Activated CD8-positive, alpha-beta memory T cell treated with anti-CD3 and anti-CD28 coated beads, Interleukin-2, amount 50 U/mL, for 1 hour (primary cell): ENCODE results near the gene ZNF570.
A peak's percentile ranks its signal among the peaks of the same experiment; 100 is the strongest.

Experiments
- DNase-seq: peaks from one replicate; pipeline ENCODE4 v3.0.0-alpha.2; 2020; ENCODE audit errors: extremely low read depth

ZNF570 gene

GRCh38 chr19:37468961-37469777, at the start of gene ZNF570:
Gene ZNF570 (plus strand): TSS chr19:37469356. CDS start chr19:37470355, 999 bp downstream.
- peak; percentile 62 for DNase-seq

DNA sequence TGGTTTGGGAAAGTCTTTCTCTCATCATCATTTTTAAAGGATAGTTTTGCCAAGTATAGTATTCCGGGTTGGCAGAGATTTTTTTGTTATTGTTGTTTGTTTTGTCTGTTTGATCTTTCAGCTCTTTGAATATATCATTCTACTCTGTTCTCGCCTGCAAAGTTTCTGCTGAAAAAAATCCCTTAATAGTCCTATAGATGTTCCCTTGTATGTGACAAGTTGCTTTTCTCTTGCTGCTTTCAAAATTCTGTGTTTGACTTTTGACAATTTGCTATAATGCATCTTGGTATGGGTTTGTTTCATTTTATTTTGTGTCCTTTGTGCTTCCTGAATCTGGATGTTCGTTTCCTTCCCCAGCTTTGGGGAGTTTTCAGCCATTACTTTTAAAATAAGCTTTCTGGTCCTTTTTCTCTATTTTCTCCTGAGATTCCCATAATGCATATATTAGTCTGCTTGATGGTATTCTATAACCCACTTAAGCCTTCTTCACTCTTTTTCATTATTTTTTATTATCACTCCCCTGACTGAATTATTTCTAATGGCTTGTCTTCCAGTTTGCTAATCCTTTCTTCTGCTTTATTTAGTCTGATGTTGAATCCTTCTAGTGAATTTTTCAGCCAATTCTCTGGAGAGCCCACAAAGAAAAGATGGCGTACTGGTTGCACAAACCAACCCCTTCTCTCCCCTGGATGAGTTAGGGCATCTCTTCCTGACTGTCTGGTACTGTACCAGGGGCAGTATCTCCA, 16.5 kb upstream of the ZNF570 start:
- DNase-seq, result no peak

DNA sequence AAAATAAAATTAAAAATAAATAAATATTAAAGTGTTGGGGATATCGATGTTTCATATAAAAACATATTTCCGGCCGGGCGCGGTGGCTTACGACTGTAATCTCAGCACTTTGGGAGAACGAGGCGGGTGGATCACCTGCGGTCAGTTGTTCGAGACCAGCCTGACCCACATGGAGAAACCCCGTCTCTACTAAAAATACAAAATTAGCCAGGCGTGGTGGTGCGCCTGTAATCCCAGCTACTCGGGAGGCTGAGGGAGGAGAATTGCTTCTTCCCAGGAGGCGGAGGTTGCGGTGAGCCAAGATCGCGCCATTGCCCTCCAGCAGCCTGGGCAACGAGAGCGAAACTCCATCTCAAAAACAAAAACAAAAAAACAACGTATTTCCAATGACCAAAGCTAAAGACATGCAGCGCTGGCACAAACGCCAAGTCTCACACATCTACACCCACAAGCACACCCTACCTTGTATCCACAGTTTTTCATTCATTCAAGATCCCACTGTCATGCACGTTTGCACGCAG, 2.8 kb upstream of the ZNF570 start:
- no peak for DNase-seq

DNA sequence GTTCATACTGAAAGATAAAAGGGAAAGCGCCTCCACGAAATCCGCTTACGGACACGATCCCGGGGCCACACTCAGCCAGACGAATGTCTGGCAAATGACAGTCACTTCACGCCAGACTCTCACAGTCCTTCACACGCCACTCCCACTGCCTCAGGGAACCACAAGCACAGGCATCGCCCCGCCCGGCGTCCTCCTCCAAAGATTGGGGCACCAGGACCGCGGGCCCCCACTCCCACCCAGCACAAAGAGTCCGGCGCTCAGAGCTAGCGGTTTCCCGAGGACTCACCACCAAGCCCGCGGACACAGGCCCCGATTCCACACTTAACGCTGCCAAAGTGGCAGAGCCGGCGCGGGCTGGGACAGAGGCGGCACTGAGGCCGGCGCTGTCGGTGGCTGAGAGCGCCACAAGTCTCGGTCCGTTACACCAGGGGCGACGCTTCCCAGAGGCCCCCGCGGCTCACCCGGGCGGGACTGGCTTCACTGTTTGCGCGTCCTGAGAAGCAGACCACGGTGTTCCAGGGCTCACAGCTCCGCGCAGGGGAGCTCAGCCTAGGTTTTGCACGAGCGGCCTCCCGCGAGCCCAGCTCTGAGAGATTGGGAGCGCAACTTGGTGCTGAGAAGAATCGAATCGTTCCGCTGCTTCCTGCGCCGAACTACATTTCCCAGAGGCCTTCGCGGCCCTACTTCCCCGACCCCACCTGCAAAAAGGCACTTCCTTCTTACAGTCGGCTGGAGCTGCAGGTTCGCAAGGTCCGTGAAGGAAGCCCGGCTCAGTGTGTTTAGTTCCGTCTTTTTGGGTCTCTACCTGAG, 2.2 kb upstream of the ZNF570 start, which contains the start of gene ZNF569:
Gene ZNF569, minus strand, starts transcription at position 647 of the 810 bp plus-strand sequence. CDS start 22,523 bp downstream, outside the sequence.
- DNase-seq, result peak; percentile 77

DNA sequence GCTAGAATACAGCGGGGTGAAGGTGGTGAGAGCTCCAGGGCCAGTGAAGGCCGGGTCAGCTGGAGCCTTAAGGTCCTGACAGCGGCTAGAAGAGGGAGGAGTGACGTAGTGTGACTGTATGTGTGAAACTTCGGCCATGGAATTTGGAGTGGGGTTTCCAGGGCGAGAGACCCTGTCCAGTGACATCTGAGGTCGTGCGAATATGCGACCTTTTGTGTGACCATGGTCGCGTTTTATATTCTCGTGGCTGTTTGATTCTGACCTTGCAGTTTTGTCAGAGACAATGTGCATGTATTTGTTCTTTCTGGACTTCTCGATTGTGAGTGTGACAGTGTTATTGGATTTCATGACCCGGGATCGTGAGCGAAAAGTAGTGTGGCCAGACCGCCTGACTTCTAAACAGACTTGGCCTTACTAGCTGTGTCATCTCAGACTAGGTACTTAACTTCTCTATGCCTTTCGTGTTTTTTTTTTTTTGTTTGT, 1.5 kb upstream of the ZNF570 start:
- DNase-seq, result no peak

GRCh38 chr19:37470216-37470615, 1.1 kb downstream of the ZNF570 start:
- DNase-seq, result no peak

DNA sequence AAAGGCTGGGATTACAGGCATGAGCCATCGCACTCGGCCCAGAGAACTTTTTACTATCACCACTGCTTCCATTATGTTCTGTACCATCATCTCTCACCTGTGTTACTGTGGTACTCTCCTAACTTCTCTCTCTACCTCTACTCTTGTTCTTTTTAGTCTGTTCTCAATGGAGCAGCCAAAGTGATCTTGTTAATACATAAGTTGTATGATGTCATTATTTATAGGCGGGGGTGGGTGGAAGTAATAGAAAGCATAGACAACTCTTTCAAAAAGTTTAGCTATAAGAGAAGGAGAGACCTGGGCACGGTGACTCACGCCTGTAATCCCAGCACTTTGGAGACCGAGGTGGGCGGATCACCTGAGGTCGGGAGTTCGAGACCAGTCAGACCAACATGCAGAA, 3.0 kb downstream of the ZNF570 start:
- no peak for DNase-seq

GRCh38 chr19:37484406-37485168, 15.4 kb downstream of the ZNF570 start:
- DNase-seq, result no peak

- DNase-seq, result no peak
Observed at GRCh38 chr19:37492213-37492612, 23.1 kb downstream of the ZNF570 start.

DNA sequence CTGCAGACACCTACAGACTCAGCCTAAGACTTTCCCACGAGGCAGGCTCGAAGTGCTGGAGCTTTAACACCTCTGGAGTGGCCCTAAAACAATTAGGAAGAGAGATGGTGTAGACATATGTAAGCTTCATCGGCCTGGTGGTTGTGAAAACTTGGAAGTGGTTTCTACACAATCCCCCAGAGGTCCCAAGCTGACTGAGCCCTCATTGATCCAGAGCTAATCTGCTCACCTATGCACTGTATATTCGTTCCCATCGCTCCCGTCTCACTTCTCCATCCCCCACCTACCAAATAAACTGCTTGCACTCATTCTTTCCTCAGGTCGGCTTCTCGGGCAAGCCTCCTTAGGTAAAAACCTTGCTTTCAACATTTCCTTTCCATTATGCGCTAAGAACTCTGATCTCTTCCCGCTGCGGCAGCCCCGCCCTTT, 36.8 kb downstream of the ZNF570 start:
- no peak for DNase-seq

GRCh38 chr19:37506387-37507166, 37.4 kb downstream of the ZNF570 start, which contains the start of gene ZNF793:
Gene ZNF793 (plus strand): TSS chr19:37506939. CDS start chr19:37523440, 16,501 bp downstream.
- peak; percentile 72 for DNase-seq

- no peak for DNase-seq
Observed at GRCh38 chr19:37507167-37507464, 38.0 kb downstream of the ZNF570 start.

DNA sequence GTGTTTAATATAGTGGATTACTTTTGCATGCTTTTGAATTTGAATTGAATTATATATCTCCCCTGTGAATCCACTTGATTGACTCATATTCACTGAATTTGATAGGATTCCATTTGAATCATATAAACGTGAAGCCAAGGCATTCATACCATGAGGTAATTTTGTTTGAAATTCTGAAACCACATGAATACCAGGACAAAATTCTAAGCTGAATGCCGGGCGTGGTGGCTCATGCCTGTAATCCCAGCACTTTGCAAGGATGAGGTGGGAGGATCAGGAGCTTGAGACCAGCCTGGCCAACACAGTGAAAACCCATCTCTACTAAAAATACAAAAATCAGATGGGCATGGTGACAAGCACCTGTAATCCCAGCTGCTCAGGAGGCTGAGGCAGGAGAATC, 42.0 kb downstream of the ZNF570 start:
- no peak for DNase-seq

DNA sequence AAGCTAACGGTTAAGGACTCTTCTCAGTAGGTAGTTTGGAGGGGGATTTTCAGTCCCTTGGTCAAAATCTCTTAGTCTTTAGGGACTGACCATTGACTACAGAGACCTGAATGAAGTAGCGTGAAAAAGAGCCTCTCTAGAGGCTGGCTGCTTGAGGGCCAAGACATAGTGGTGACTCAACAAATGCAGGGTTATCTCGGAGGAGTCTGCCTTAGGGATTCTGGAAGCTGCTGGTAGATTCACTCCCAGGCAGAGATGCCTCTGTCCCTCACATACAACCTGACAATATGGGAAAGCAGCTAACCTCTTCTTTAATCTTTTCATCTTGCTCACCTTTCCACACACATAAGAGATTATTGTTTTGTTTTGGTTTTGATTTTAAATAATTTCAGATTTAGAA, 42.7 kb downstream of the ZNF570 start:
- no peak for DNase-seq

- no peak for DNase-seq
Observed at GRCh38 chr19:37513397-37513796, 44.2 kb downstream of the ZNF570 start.

- no peak for DNase-seq
Observed at GRCh38 chr19:37519890-37520289, 50.7 kb downstream of the ZNF570 start.

DNA sequence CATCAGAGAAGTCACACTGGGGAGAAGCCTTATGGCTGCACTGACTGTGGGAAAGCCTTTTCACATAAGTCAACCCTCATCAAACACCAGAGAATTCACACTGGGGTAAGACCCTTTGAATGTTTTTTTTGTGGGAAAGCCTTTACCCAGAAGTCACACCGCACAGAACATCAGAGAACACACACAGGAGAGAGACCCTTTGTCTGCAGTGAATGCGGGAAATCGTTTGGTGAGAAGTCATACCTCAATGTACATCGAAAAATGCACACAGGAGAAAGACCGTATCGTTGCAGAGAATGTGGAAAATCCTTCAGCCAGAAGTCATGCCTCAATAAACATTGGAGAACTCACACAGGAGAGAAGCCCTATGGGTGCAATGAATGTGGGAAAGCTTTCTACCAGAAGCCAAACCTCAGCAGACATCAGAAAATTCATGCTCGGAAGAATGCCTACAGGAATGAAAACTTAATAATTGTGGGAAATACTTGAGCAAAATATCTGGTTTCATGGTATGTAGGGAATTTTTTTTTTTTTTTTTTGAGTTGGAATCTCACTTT, 68.3 kb downstream of the ZNF570 start:
- DNase-seq, result no peak
